WTC11 (cell line): ENCODE data around the gene LRRC23. TPM values are rescaled to one million over a fixed set of nuclear protein-coding genes. Genes with fewer than 3 reads are reported as not detected.
A peak's percentile ranks its signal among the peaks of the same experiment; 100 is the strongest.

Experiments
- ATAC-seq: fragments of 200-7000 bp; cut with Tn5 transposase; 2 replicates; pipeline ENCODE4 v1.10.0; 2021; ENCODE audit warnings: mild to moderate bottlenecking, moderate library complexity
- CTCF ChIA-PET: fragments of 300-600 bp; sonication (Branson Sonifier 250); formaldehyde crosslinking; loops from one replicate; lab custom pipeline; 2021; ENCODE audit warnings: antibody characterized with exemption; lab: Charles Lee
- POLR2A ChIA-PET: fragments of 350-600 bp; sonication (Branson Sonifier 250); formaldehyde crosslinking; loops from one replicate; lab custom pipeline; 2021; ENCODE audit warnings: antibody characterized with exemption; lab: Charles Lee
- DNase-seq: peaks from one replicate; pipeline ENCODE4 v3.0.0; 2021; ENCODE audit warnings: low spot score
- H3K27ac Mint-ChIP-seq: 2 replicates; pipeline ENCODE4 v1.8.0; 2021; ENCODE audit warnings: mixed read lengths
- H3K27me3 Mint-ChIP-seq: 2 replicates; pipeline ENCODE4 v1.8.0; 2021; ENCODE audit warnings: low read depth, mild to moderate bottlenecking, moderate library complexity, mixed read lengths
- H3K36me3 Mint-ChIP-seq: 2 replicates; pipeline ENCODE4 v1.8.0; 2021; ENCODE audit warnings: mixed read lengths
- H3K4me1 Mint-ChIP-seq: 2 replicates; pipeline ENCODE4 v1.8.0; 2022; ENCODE audit warnings: mixed read lengths
- H3K4me3 Mint-ChIP-seq: 2 replicates; pipeline ENCODE4 v1.8.0; 2021; ENCODE audit warnings: mild to moderate bottlenecking, moderate library complexity, mixed read lengths
- H3K9me3 Mint-ChIP-seq: 2 replicates; pipeline ENCODE4 v1.8.0; 2021; ENCODE audit warnings: mixed read lengths
- ATF1 ChIP-seq: sonication (generic); formaldehyde crosslinking; IDR thresholded peaks from 2 replicates; pipeline ENCODE4 v1.8.1; 2023; ENCODE audit warnings: mild to moderate bottlenecking, moderate library complexity, missing genetic modification reagents
- CREM ChIP-seq: sonication (generic); formaldehyde crosslinking; IDR thresholded peaks from 2 replicates; pipeline ENCODE4 v1.8.1; 2022; ENCODE audit warnings: mild to moderate bottlenecking, missing genetic modification reagents, moderate library complexity
- ESRRA ChIP-seq: sonication (generic); formaldehyde crosslinking; IDR thresholded peaks from 2 replicates; pipeline ENCODE4 v1.8.1; 2022; ENCODE audit warnings: mild to moderate bottlenecking, missing genetic modification reagents, borderline replicate concordance
- GABPB1 ChIP-seq: sonication (generic); formaldehyde crosslinking; IDR thresholded peaks from 2 replicates; pipeline ENCODE4 v1.8.1; 2023; ENCODE audit warnings: mild to moderate bottlenecking, missing genetic modification reagents
- IRF2 ChIP-seq: sonication (generic); formaldehyde crosslinking; IDR thresholded peaks from 2 replicates; pipeline ENCODE4 v1.8.0; 2022; ENCODE audit warnings: low read depth, missing genetic modification reagents, borderline replicate concordance
- MXD4 ChIP-seq: fragments of 250-450 bp; sonication (Bioruptor Pico); IDR thresholded peaks from 2 replicates; pipeline ENCODE4 v1.8.0; 2021; ENCODE audit warnings: mild to moderate bottlenecking, moderate library complexity, borderline replicate concordance
- NFATC4 ChIP-seq: fragments of 250-450 bp; sonication (Bioruptor Pico); IDR thresholded peaks from 2 replicates; pipeline ENCODE4 v1.9.0; 2021; ENCODE audit warnings: mild to moderate bottlenecking
- NFE2L1 ChIP-seq: sonication (generic); formaldehyde crosslinking; IDR thresholded peaks from 2 replicates; pipeline ENCODE4 v1.8.1; 2023; ENCODE audit warnings: missing genetic modification reagents
- OVOL2 ChIP-seq: fragments of 250-450 bp; sonication (Bioruptor Pico); IDR thresholded peaks from 2 replicates; pipeline ENCODE4 v1.9.0; 2021; ENCODE audit warnings: mild to moderate bottlenecking, borderline replicate concordance
- RORB ChIP-seq: fragments of 250-450 bp; sonication (Bioruptor Pico); IDR thresholded peaks from 2 replicates; pipeline ENCODE4 v1.9.0; 2021; ENCODE audit warnings: mild to moderate bottlenecking
- SOX15 ChIP-seq: fragments of 250-450 bp; sonication (Bioruptor Pico); IDR thresholded peaks from 2 replicates; pipeline ENCODE4 v1.9.0; 2021; ENCODE audit warnings: mild to moderate bottlenecking
- SP1 ChIP-seq: sonication (generic); formaldehyde crosslinking; conservative IDR thresholded peaks from 2 replicates; pipeline ENCODE4 v1.8.1; 2022; ENCODE audit warnings: missing genetic modification reagents
- TCF7 ChIP-seq: sonication (generic); formaldehyde crosslinking; IDR thresholded peaks from 2 replicates; pipeline ENCODE4 v1.8.0; 2022; ENCODE audit warnings: mild to moderate bottlenecking, low read depth, missing genetic modification reagents, moderate library complexity
- ZNF416 ChIP-seq: fragments of 250-450 bp; sonication (Bioruptor Pico); IDR thresholded peaks from 2 replicates; pipeline ENCODE4 v1.9.0; 2021; ENCODE audit warnings: mild to moderate bottlenecking, inconsistent platforms
- total RNA-seq: library from RNA; stranded (reverse); gene quantifications from 3 replicates; pipeline ENCODE4 v1.2.3, GENCODE V29; 2021
- TF ChIP-seq, protein P1 (sequence below): sonication (generic); formaldehyde crosslinking; IDR thresholded peaks from 2 replicates; pipeline ENCODE4 v1.8.1; 2022; ENCODE audit warnings: low read depth, mild to moderate bottlenecking, moderate library complexity, missing genetic modification reagents, borderline replicate concordance
- TF ChIP-seq, protein P2 (sequence below): sonication (generic); formaldehyde crosslinking; IDR thresholded peaks from 2 replicates; pipeline ENCODE4 v1.8.0; 2022; ENCODE audit warnings: missing genetic modification reagents
- TF ChIP-seq, protein P3 (sequence below): sonication (generic); formaldehyde crosslinking; IDR thresholded peaks from 2 replicates; pipeline ENCODE4 v1.8.1; 2023; ENCODE audit warnings: mild to moderate bottlenecking, missing genetic modification reagents, borderline replicate concordance
- TF ChIP-seq, protein P4 (sequence below): sonication (generic); formaldehyde crosslinking; IDR thresholded peaks from 2 replicates; pipeline ENCODE4 v1.8.1; 2022; ENCODE audit warnings: mild to moderate bottlenecking, moderate library complexity, missing genetic modification reagents
- TF ChIP-seq, protein P5 (sequence below): fragments of 200-600 bp; IDR thresholded peaks from 2 replicates; pipeline ENCODE4 v1.8.0; 2022; ENCODE audit warnings: antibody characterized with exemption
- TF ChIP-seq, protein P6 (sequence below): sonication (generic); formaldehyde crosslinking; IDR thresholded peaks from 2 replicates; pipeline ENCODE4 v1.8.1; 2022; ENCODE audit warnings: low read depth, missing genetic modification reagents, borderline replicate concordance
- TF ChIP-seq, protein P7 (sequence below): fragments of 250-450 bp; sonication (Bioruptor Pico); IDR thresholded peaks from 2 replicates; pipeline ENCODE4 v1.9.0; 2021; ENCODE audit warnings: mild to moderate bottlenecking

The LRRC23 gene
- total RNA-seq, 1 experiment from 2014 or later, result 3.1 TPM

DNA sequence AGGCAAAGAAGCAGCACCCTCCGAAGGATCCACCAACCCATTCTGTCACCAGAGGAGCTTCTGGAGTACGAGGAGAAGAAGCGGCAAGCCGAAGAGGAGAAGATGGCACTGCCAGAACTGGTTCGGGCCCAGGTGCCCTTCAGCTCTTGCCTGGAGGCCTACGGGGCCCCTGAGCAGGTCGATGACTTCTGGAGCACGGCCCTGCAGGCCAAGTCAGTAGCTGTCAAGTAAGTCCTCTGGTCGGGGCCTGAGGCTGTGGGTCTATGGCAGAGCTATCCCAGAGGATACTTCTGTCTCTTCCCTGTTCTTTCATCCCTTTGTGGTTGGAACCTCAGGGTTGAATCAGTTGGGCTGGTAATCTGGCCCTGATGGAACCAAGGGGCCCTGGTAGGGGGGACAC, 43.2 kb upstream of the LRRC23 start:
- no peak overlapping the region for H3K27ac Mint-ChIP-seq
- no peaks in the 10 kb centered on the region for H3K27me3 Mint-ChIP-seq
- peaks cover 14% of the 10 kb centered on the region for H3K4me1 Mint-ChIP-seq
- TF ChIP-seq, protein P1, sequence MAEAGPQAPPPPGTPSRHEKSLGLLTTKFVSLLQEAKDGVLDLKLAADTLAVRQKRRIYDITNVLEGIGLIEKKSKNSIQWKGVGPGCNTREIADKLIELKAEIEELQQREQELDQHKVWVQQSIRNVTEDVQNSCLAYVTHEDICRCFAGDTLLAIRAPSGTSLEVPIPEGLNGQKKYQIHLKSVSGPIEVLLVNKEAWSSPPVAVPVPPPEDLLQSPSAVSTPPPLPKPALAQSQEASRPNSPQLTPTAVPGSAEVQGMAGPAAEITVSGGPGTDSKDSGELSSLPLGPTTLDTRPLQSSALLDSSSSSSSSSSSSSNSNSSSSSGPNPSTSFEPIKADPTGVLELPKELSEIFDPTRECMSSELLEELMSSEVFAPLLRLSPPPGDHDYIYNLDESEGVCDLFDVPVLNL (CRISPR knock-in tag), result no peak
- TF ChIP-seq, protein P2, sequence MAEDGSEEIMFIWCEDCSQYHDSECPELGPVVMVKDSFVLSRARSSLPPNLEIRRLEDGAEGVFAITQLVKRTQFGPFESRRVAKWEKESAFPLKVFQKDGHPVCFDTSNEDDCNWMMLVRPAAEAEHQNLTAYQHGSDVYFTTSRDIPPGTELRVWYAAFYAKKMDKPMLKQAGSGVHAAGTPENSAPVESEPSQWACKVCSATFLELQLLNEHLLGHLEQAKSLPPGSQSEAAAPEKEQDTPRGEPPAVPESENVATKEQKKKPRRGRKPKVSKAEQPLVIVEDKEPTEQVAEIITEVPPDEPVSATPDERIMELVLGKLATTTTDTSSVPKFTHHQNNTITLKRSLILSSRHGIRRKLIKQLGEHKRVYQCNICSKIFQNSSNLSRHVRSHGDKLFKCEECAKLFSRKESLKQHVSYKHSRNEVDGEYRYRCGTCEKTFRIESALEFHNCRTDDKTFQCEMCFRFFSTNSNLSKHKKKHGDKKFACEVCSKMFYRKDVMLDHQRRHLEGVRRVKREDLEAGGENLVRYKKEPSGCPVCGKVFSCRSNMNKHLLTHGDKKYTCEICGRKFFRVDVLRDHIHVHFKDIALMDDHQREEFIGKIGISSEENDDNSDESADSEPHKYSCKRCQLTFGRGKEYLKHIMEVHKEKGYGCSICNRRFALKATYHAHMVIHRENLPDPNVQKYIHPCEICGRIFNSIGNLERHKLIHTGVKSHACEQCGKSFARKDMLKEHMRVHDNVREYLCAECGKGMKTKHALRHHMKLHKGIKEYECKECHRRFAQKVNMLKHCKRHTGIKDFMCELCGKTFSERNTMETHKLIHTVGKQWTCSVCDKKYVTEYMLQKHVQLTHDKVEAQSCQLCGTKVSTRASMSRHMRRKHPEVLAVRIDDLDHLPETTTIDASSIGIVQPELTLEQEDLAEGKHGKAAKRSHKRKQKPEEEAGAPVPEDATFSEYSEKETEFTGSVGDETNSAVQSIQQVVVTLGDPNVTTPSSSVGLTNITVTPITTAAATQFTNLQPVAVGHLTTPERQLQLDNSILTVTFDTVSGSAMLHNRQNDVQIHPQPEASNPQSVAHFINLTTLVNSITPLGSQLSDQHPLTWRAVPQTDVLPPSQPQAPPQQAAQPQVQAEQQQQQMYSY (CRISPR knock-in tag), result no peak
- TF ChIP-seq IRF2 (CRISPR knock-in tag), result no peak
- no peak for TF ChIP-seq ATF1
- TF ChIP-seq, protein P3, sequence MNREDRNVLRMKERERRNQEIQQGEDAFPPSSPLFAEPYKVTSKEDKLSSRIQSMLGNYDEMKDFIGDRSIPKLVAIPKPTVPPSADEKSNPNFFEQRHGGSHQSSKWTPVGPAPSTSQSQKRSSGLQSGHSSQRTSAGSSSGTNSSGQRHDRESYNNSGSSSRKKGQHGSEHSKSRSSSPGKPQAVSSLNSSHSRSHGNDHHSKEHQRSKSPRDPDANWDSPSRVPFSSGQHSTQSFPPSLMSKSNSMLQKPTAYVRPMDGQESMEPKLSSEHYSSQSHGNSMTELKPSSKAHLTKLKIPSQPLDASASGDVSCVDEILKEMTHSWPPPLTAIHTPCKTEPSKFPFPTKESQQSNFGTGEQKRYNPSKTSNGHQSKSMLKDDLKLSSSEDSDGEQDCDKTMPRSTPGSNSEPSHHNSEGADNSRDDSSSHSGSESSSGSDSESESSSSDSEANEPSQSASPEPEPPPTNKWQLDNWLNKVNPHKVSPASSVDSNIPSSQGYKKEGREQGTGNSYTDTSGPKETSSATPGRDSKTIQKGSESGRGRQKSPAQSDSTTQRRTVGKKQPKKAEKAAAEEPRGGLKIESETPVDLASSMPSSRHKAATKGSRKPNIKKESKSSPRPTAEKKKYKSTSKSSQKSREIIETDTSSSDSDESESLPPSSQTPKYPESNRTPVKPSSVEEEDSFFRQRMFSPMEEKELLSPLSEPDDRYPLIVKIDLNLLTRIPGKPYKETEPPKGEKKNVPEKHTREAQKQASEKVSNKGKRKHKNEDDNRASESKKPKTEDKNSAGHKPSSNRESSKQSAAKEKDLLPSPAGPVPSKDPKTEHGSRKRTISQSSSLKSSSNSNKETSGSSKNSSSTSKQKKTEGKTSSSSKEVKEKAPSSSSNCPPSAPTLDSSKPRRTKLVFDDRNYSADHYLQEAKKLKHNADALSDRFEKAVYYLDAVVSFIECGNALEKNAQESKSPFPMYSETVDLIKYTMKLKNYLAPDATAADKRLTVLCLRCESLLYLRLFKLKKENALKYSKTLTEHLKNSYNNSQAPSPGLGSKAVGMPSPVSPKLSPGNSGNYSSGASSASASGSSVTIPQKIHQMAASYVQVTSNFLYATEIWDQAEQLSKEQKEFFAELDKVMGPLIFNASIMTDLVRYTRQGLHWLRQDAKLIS (CRISPR knock-in tag), result no peak
- TF ChIP-seq SP1, result no peak
- TF ChIP-seq RORB (CRISPR knock-in tag), result no peak
- TF ChIP-seq NFE2L1 (CRISPR knock-in tag), result no peak
- no peak for TF ChIP-seq NFATC4
- TF ChIP-seq, protein P4, sequence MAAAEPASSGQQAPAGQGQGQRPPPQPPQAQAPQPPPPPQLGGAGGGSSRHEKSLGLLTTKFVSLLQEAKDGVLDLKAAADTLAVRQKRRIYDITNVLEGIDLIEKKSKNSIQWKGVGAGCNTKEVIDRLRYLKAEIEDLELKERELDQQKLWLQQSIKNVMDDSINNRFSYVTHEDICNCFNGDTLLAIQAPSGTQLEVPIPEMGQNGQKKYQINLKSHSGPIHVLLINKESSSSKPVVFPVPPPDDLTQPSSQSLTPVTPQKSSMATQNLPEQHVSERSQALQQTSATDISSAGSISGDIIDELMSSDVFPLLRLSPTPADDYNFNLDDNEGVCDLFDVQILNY (CRISPR knock-in tag), result no peak
- TF ChIP-seq MXD4, result no peak
- TF ChIP-seq OVOL2 (CRISPR knock-in tag), result no peak
- no peak overlapping the region for H3K4me3 Mint-ChIP-seq
- ChIA-PET POLR2A (no interaction called here), CTCF (interaction anchor here (0.7 to 0.8 kb wide), 3 partner anchors 8 to 26 kb away, joined by 3 to 4 read pairs (median 3); no protein-coding TSS in a partner anchor)
- peaks cover 77% of the 10 kb centered on the region for H3K36me3 Mint-ChIP-seq
- DNase-seq (no peak), ATAC-seq (no peak)
- H3K9me3 Mint-ChIP-seq, result no peaks in the 10 kb centered on the region

DNA sequence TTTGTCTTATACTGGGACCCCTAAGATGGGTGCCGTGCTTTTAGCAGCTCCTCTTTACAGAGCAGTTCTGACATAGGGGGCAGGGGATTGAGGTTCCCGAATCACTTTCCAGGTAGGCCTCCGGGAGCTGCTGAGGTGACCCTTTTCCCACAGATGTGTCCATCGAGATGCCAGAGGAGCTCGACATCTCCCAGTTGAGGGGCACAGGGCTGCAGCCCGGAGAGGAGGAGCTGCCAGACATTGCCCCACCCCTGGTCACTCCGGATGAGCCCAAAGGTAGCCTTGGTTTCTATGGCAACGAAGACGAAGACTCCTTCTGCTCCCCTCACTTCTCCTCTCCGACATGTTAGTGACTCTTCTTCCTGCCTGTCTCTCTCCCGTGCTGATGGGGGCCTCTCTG, 41.6 kb upstream of the LRRC23 start:
- Mint-ChIP-seq H3K9me3 (no peaks in the 10 kb centered on the region), H3K36me3 (peaks cover 63% of the 10 kb centered on the region), H3K27ac (peak overlapping the region; percentile 55; the same call in 1 of the 2 replicates), H3K4me3 (no peak overlapping the region), H3K4me1 (peaks cover 20% of the 10 kb centered on the region), H3K27me3 (no peaks in the 10 kb centered on the region)
- no peak for ATAC-seq
- DNase-seq, result no peak
- POLR2A ChIA-PET, result interaction anchor here (1.2 kb wide), 2 partner anchors 9 to 11 kb away, joined by 3 read pairs; partner anchors contain the start of gene USP5
- CTCF ChIA-PET, result no interaction called here
- TF ChIP-seq, protein P5, sequence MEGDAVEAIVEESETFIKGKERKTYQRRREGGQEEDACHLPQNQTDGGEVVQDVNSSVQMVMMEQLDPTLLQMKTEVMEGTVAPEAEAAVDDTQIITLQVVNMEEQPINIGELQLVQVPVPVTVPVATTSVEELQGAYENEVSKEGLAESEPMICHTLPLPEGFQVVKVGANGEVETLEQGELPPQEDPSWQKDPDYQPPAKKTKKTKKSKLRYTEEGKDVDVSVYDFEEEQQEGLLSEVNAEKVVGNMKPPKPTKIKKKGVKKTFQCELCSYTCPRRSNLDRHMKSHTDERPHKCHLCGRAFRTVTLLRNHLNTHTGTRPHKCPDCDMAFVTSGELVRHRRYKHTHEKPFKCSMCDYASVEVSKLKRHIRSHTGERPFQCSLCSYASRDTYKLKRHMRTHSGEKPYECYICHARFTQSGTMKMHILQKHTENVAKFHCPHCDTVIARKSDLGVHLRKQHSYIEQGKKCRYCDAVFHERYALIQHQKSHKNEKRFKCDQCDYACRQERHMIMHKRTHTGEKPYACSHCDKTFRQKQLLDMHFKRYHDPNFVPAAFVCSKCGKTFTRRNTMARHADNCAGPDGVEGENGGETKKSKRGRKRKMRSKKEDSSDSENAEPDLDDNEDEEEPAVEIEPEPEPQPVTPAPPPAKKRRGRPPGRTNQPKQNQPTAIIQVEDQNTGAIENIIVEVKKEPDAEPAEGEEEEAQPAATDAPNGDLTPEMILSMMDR, result no peak
- TF ChIP-seq, protein P6, sequence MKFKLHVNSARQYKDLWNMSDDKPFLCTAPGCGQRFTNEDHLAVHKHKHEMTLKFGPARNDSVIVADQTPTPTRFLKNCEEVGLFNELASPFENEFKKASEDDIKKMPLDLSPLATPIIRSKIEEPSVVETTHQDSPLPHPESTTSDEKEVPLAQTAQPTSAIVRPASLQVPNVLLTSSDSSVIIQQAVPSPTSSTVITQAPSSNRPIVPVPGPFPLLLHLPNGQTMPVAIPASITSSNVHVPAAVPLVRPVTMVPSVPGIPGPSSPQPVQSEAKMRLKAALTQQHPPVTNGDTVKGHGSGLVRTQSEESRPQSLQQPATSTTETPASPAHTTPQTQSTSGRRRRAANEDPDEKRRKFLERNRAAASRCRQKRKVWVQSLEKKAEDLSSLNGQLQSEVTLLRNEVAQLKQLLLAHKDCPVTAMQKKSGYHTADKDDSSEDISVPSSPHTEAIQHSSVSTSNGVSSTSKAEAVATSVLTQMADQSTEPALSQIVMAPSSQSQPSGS (CRISPR knock-in tag), result no peak
- no peak for TF ChIP-seq ESRRA (CRISPR knock-in tag)
- TF ChIP-seq, protein P7, sequence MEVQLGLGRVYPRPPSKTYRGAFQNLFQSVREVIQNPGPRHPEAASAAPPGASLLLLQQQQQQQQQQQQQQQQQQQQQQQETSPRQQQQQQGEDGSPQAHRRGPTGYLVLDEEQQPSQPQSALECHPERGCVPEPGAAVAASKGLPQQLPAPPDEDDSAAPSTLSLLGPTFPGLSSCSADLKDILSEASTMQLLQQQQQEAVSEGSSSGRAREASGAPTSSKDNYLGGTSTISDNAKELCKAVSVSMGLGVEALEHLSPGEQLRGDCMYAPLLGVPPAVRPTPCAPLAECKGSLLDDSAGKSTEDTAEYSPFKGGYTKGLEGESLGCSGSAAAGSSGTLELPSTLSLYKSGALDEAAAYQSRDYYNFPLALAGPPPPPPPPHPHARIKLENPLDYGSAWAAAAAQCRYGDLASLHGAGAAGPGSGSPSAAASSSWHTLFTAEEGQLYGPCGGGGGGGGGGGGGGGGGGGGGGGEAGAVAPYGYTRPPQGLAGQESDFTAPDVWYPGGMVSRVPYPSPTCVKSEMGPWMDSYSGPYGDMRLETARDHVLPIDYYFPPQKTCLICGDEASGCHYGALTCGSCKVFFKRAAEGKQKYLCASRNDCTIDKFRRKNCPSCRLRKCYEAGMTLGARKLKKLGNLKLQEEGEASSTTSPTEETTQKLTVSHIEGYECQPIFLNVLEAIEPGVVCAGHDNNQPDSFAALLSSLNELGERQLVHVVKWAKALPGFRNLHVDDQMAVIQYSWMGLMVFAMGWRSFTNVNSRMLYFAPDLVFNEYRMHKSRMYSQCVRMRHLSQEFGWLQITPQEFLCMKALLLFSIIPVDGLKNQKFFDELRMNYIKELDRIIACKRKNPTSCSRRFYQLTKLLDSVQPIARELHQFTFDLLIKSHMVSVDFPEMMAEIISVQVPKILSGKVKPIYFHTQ, result no peak
- TF ChIP-seq TCF7, result no peak
- no peak for TF ChIP-seq ZNF416
- no peak for TF ChIP-seq SOX15
- TF ChIP-seq GABPB1 (CRISPR knock-in tag), result no peak
- no peak for TF ChIP-seq CREM
